ENCODE data around the gene KCTD6.

GRCh38 chr3:58518291-58518789 lies 26.4 kb downstream of the KCTD6 start:
- TF ChIP-seq CTCF (IDR thresholded peaks at IDR 0.05) (no peak), EP300 (IDR thresholded peaks at IDR 0.05) (no peak)
